ENCODE measurements around the gene GLDC.
"Not testable (repeated sequence)": the region's sequence is repeated elsewhere in the genome, so short reads cannot be mapped to it uniquely, and the experiment has no call there.

The GLDC gene

GRCh38 chr9:6645355-6646292 lies at the start of gene GLDC:
TSS of gene GLDC (minus strand) at chr9:6645729. CDS start at chr9:6645499, 230 bp downstream.
- Histone ChIP-seq H3K36me3 (replicated peaks) (no peaks in the 10 kb centered on the region), H3K27me3 (replicated peaks) (peaks cover 32% of the 10 kb centered on the region), H3K27ac (no peak within 1 kb of the TSS), H3K4me3 (ENCODE audit: low read depth, low read length) (peak within 1 kb of the TSS; percentile 41)
- in situ Hi-C loops (cut with HindIII; ENCODE audit: low pct_ligation_motif_present, low sequenced_read_pairs): no loop called here
- no peak for DNase-seq
- no peak for TF ChIP-seq CTCF (IDR thresholded peaks at IDR 0.05; ENCODE audit: low read depth, low read length, missing control alignments)

- DNase-seq: no peak
- Histone ChIP-seq H3K4me3 (ENCODE audit: low read depth, low read length) (no peak overlapping the region), H3K27ac (no peak overlapping the region), H3K27me3 (replicated peaks) (no peaks in the 10 kb centered on the region), H3K36me3 (replicated peaks) (no peaks in the 10 kb centered on the region)
- in situ Hi-C loops (cut with HindIII; ENCODE audit: low pct_ligation_motif_present, low sequenced_read_pairs): no loop called here
- TF ChIP-seq CTCF (IDR thresholded peaks at IDR 0.05; ENCODE audit: low read depth, low read length, missing control alignments): no peak
Observed at GRCh38 chr9:6692881-6693361, 47.4 kb upstream of the GLDC start.

- TF ChIP-seq CTCF (IDR thresholded peaks at IDR 0.05; ENCODE audit: low read depth, low read length, missing control alignments): no peak
- no peaks in the 10 kb centered on the region for H3K36me3 ChIP-seq (replicated peaks)
- no peak overlapping the region for H3K27ac ChIP-seq
- H3K27me3 ChIP-seq (replicated peaks): no peaks in the 10 kb centered on the region
- in situ Hi-C loops (cut with HindIII; ENCODE audit: low pct_ligation_motif_present, low sequenced_read_pairs): no loop called here
- DNase-seq: no peak
- no peak overlapping the region for H3K4me3 ChIP-seq (ENCODE audit: low read depth, low read length)
Observed at GRCh38 chr9:6692433-6692832, 46.9 kb upstream of the GLDC start.

GRCh38 chr9:6690675-6691070 lies 45.1 kb upstream of the GLDC start:
- DNase-seq; H3K4me3 ChIP-seq (ENCODE audit: low read depth, low read length); in situ Hi-C loops (cut with HindIII; ENCODE audit: low pct_ligation_motif_present, low sequenced_read_pairs); H3K27me3 ChIP-seq (replicated peaks); H3K27ac ChIP-seq; H3K36me3 ChIP-seq (replicated peaks): not testable (repeated sequence)

DNA sequence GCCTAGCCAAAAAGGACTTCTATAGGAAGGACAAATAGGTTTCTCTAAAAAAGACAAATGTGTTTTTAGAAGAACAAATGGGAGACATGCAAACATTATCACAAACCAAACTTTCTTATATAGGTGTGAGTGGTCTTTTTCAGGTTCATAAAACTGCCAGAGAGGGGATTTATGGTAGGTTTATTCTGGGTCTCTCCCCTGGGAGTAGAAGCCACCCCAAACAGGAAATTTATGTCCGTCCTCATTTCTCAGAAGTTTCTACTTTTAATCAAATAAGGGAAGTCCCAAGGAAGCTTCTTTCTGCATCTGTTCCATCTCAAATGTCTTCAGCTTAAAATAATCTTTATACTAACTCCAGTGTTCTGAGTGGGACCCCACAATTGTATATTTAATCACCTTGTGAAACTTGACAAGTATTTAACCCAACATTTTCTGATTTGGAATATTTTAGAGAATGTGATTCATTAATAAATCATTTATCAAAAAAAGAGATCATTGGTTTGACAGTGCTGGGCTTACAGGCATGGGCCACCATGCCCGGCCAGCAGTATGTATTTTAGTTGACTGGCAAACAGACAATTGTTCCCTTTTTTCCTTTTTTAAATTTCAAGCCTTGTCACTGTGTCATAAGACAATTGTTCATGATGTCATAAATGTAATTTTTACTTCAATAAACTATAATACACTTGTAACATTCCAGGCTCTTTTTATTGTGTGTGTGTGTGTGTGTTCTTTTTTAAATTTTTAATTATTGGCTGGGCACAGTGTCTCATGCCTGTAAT lies 44.6 kb upstream of the GLDC start:
- in situ Hi-C loops (cut with HindIII; ENCODE audit: low pct_ligation_motif_present, low sequenced_read_pairs): no loop called here
- H3K27ac ChIP-seq: no peak overlapping the region

More for the DNA sequence above, 44.6 kb upstream of the GLDC start:
- Histone ChIP-seq H3K27me3 (replicated peaks) (no peaks in the 10 kb centered on the region), H3K36me3 (replicated peaks) (no peaks in the 10 kb centered on the region), H3K4me3 (ENCODE audit: low read depth, low read length) (no peak overlapping the region)
- no peak for TF ChIP-seq CTCF (IDR thresholded peaks at IDR 0.05; ENCODE audit: low read depth, low read length, missing control alignments)
- DNase-seq: no peak

Data from brain microvascular endothelial cell (primary cell).